Stimulated activated CD4-positive, alpha-beta T cell treated with anti-CD3 and anti-CD28 coated beads, Interleukin-12 subunit alpha, Interleukin-12 subunit beta, amount 100 ng/mL, for 48 hours (primary cell): Measurements from ENCODE around the gene KLHL3.
"Not testable (repeated sequence)": the region's sequence is repeated elsewhere in the genome, so short reads cannot be mapped to it uniquely, and the experiment has no call there.

ENCODE experiments used
- DNase-seq, 3 donors: peaks; one replicate each; pipeline ENCODE4 v3.0.0-alpha.2; 2020; ENCODE audit warnings: low read depth in 2 of 3, low spot score in 1 of 3

Gene KLHL3

DNA sequence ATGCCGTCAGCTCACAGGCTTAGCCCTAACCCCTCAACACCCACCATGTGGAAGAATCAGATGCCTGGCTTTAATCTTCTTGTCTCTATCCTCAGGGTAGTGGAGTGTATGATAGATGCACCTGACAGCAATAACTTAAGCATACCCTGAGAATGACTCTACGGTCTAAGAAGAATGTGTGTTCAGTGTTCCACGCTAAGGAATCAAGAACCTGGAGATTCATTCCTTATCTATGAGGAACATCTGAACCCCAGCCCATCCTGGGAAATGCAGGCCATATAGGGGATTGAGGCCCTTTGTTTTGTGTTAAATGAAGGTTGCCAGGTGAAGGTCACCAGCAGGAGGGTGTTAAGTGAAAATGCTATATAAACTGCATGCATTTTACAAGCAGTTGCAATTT lies 63.0 kb downstream of the KLHL3 start:
- DNase-seq = no peak

DNA sequence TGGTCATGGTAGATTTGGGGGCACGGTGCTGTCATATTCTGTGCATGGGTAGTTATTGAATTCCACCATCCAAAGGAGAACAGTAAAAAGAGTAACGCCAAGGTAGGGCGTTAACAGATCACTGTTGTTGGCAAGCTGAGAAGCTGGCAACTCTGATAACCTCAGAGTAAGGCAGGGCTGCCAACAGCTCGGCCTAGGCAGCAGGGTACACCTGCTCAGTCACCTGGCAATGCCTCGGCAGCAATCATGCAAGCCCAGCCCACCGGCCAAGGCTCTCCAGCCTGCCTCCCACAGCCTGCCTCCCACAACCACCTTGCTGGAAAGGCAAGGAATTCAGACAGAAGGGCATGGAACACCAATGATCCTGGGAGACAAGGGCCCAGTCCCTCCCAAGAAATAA lies 63.9 kb downstream of the KLHL3 start:
- DNase-seq = no peak

DNA sequence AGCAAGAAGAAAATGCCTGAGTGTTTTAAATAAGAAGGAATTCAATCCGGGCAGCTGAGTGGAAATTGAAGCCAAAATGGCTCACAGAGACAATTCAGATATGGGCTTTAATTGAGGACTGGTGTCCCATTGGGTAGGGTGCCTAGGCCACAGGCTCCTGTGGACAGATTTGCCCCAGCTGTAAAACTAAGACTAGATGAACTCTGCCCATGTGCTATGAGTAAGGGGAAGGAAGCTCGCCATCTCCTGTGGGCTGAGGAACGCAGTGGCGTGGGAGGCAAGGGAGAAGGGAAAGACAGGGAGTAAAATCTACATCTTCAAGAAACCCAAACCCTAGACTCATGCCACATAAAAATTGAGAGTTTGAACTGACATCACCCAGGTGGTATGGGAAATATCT lies 66.1 kb downstream of the KLHL3 start:
- no peak for DNase-seq

DNA sequence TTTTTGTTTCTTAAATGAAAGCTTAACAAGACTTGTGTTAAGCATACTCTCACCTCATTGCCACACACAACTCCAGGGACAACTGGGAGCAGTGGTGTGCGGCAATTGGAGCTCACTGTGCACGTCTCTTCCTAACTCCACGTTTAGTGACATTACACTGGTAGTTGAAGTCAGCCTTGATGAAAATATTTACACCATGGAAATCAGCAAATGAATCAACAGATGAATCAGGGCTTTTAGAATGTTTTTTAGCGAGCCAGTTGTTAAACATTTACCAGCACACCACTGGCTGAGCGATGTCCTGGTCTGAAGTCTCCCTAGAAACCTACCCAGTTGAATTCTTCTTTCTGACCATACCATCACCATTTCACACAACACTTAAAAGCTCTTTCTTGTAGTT lies 67.3 kb downstream of the KLHL3 start:
- no peak for DNase-seq

DNA sequence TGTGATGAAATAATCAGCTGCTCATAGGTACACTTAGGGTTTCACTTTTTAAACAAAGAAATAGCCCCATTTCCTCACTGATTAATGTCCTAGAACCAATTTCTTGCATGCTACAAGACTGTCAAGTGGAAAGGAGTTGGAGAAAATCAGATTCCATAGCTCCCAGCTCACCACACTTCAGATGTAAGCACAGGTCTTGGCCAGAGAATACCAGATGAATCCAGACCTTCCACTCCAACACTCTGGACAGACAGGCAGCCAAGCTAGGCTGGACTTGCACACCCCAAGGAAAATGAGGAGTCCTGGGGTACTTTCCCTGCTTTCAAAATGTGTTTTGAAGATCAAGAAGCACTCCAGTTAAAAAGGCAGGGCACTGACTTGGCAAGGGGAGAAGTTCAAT lies 68.5 kb downstream of the KLHL3 start:
- no peak for DNase-seq

DNA sequence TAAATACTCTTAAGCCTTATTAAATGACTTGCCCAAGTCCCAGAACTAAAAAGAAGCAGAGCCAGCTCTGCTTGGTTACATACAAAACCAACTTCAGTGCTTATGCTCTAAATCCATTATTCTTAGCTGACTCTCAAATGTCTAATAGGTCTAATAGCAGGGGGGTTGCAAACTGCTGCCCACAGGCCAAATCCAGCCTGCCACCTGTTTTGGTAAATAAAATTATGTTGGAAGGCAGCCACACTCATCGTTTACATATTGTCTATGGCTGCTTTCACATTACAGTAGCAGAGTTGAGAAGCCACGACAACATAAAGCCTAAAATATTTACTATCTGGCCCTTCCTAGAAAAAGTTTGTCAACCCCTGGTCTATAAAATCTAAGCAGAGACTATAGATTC lies 69.0 kb downstream of the KLHL3 start:
- DNase-seq = no peak

DNA sequence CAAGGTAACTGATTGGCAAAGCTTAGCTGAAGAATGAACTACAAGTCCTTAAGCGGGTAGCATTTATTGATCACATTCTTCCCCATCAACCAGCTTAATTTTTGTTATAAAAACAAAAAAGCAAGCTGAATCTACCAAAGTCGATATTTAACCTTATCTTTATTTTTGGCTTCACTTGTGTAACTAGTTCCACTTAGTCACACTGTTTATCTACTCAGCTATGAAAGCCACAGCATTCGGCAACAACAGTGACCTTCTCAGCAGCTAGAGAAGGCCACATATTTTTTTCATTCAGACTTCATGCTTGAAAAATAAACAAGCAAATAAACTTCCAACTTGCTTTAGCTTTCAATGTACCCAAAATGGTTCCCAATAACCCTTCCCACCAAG lies 69.4 kb downstream of the KLHL3 start:
- no peak for DNase-seq

DNA sequence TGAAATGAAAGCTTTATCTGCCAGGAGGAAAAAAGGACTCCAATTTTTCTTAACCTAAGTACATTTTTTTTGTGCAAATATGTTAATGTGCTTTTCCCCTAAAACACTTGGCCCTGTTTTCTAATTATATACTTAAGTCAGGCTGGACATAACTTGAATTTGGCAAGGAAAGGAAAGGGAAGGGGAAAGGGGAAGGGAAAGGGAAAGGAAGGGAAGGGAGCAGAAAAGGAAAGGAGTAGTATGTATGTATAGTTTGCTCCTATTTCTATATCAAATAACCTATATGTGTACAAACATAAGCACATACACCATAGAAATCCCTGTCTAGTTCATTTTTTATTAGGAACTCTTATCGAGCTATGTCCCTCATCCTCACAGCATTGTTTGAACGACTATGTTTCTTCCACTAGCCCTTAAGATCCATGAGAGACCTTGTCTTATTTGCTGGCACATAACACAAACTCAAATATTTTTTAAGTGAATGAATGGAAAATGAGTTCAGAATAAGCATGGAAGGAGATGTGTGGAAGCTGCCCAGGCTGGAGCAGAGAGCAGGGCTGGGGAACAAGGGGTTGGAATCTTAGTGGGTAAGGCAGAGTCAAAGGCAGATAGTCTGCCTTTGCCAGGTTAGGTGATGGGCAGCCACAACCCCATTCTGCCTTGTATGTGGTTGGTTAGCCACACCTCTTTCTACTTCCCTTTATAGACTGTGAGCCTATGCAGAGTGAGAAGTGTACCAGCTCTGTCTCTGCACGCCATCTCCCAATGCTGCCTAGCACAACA lies 70.0 kb downstream of the KLHL3 start:
- DNase-seq = peak in 2 of 3 donors; percentile 5 to 13

DNA sequence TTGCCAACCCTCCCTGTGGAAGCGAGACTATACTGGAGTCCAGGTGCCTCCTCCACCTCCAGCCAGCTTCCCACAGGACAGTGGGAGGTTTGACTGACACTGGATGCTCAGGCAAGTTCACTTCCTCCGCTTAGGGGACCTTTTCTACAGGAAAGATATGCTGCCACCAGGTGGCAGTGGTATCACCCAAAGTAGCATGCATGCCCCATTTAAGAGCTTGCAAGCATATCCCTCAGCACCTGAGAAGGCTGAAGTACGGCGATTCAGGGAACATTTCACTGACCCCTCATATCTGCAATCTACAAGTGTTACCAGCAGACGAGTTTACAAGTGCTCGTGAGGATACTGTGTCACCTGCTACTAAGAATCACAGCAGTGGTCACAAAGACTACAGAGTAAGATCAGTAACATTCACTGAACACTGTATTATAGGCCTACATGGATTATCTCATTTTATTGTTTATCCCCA lies 75.5 kb downstream of the KLHL3 start:
- DNase-seq = peak; percentile 53 to 58 (median 55)

DNA sequence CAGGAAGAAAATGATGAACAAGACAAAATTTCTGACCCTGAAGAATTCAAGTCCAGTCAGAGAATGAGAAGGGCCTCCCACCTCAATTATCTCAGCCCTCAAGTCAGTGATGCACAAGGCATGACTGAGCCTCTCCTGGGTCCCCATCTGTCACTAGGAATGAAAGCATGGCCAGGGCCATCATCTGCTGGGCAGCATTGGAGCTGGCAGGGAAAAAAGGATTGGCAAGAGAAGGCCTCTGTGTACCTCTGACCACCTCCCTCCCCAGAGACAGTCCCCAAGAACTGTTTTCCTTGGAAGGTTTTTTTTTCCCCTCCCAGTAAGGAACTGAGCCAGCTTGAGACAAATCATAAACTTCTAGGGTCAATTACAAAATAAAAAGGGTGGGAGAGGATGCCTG lies 76.7 kb downstream of the KLHL3 start:
- no peak for DNase-seq

DNA sequence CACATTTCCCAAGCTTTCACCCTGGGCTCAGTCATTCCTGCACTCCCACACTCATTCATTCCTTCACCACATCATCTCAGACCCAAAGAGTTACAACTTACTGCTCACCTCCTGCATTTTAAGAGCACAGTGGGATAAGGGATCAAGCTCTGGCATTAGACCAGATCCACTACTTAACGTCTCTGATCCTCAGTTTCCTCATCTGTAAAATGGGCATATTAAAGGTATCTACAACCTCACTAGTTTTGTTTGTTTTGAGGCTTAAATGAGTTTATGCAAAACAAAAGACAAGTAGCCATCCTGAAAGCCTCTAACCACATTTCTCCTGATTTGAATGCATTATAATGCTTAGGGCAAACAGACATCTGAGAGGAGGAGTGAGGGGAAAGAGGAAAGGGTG lies 77.6 kb downstream of the KLHL3 start:
- DNase-seq = no peak

DNA sequence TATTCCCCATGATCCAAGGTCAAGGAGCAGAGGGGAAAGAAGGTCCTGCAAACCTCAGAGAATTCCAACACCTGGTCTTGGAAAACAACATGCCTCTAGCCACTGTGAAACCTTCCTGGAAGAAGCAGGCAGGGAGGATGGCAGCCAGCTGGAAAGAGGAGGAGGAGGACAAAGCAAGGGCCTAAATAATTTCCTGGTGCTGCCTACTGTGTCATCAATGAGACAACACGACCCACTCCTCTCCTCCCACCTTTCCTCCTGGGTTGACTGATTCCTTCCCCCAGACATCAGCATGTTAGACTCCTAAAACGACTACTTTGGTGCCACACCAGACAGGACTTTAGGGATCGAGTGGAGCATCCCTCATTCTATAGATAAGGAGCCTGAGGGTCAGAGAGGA lies 78.8 kb downstream of the KLHL3 start:
- DNase-seq = no peak

DNA sequence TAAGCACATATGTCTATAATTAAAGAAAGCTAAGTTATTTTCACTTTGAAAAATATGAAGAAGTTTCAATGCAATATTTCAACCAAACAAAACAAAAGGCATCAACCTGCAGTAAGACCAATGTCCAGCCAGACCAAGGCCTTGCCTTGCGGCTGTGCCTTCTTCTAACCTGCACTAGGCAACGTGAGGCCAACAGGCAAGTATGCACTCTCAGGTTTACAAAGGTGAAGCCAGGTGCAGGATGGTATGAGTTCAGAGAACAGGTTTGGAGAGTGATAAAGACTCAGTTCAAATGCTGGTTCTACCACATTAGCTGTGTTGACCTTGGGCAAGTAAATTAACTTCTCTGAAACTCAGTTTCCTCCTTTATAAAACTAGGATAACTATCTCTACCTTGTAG lies 79.3 kb downstream of the KLHL3 start:
- no peak for DNase-seq

DNA sequence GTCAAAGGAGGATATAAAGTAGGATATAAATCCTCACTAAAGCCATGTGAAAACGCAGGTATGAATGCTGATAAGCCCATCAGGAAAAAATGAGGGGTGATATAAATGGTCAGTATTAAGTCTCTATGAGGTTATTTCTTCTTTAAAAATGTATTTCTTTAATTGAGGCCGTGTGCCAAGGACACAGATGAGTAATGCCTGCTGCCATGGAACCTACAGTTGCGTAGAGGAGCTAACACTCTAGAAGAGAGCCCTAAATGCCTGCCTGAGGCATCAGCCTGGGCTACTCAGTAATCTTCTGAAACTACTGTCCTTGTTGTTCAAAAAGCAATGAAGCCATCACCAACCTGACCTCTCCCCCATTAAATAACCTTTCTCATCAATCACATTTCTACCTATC lies 84.9 kb downstream of the KLHL3 start:
- no peak for DNase-seq

DNA sequence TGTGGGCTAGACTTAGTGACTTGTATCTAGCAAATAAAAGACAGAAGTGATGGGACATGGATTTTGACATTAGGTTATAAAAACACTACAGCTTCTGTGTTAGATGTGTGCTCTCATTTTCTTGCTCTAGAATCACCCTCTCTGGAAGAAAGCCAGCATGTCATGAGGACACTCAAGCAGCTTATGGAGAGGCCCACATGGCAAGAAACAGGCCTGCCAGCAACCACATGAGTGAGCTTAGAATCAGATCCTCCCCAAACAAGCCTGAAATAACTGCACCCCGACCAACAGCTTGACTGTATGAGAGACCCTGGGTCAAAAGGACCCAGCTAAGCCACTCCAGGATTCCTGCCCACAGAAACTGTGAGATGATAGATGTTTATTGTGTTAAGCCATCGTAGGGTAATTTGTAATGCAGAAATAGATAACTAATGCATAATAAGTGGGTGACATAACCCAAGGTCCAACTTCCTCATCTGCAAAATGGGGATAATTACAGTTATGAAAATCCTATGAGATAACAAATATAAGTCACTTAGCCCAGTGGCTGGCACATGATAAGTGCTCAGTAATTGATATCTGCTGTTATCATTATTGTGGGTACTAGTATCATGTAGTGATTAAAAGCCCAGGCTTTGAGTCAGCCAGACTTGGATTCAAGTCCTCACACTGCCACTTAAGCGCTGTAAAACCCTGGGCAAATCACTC lies 86.5 kb downstream of the KLHL3 start:
- no peak for DNase-seq

DNA sequence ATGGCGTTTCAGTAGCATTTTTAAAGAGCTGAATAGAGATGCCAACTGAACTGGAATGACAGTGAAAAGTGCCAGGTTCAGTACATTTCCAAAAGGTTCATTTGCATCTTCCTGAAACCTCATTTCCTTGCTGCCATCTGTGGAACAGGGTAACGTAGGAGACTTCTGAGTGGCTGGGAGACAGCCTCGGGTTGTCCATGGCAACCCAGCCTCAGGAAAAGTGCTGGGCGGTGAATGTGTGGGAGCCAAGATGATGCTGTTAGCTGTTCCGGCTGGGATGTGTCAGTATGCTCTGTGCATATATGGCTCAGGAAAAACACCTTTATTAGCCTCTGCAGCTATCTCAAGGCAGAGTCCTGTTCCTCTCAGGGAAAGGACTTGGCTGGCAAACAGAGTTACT lies 87.5 kb downstream of the KLHL3 start:
- DNase-seq = no peak

DNA sequence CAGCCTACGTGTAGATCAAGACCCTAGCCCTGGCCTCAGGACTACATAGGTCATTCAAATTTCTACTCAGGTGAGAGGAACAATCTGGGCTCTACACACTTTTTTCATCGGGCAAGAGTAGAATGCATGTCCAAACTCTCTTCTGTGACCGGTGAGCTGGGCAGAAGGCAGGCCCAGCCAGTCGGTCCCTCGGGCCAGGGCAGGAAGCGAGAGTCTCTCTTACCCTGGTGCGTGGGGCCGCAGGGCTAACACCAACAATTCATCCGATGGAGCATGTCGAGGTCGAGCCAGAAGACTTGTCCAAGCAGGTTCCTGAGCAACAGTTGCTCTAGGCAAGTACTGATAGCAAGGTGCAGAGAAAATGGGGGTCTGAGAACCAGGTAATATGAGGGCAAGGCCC lies 88.5 kb downstream of the KLHL3 start:
- no peak for DNase-seq

DNA sequence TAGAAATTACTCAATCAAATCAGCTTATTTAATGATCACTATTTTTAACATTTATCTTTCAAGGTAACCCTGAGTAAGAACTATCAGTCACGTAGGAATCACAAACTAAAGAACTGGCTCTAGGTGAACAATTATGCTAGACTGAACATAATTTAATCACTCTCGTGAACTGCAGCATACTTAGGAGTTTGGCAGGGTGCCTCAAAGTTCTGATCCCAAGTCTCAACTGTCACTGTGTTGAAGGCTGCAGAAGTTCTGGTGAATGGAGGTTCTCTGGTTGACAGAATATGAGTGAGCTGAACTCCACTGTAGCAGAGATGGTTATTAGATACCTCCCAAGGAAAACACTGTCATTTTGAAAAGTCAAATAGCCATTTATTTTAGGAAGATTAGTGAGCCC lies 89.1 kb downstream of the KLHL3 start:
- DNase-seq = no peak

DNA sequence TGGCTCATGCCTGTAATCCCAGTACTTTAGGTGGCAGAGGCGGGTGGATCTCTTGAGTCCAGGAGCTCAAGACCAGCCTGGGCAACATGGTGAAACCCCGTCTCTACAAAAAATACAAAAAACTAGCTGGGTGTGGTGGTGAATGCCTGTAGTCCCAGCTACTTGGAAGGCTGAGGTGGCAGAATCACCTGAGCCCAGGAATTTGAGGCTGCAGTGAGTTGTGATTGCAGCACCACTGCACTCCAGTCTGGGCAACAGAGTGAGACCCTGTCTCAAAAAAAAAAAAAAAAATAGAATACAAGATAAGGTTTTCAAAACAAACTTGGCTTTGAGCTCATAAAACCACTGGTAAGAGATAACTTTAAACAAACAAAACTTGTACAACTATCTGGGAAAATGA lies 92.8 kb downstream of the KLHL3 start:
- not testable (repeated sequence) for DNase-seq

DNA sequence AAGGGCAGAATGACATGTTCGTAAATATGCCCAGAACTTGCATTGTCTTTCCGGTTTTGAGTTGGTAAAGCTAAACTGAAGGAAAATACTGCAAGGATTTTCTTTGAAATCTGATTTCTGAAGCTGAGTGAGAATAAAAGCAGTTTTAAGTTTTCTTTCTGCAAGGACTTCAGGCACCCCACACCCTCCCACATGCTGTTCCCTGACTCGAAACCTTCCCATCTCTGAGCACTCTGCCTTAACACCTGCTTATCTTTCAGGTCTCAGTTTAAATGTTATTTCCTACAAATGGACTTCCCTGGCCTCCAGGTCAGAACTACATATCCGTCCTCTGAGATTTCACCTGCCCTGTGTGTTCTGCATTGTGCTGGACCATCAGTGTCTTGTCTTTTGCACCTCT lies 93.8 kb downstream of the KLHL3 start:
- no peak for DNase-seq

DNA sequence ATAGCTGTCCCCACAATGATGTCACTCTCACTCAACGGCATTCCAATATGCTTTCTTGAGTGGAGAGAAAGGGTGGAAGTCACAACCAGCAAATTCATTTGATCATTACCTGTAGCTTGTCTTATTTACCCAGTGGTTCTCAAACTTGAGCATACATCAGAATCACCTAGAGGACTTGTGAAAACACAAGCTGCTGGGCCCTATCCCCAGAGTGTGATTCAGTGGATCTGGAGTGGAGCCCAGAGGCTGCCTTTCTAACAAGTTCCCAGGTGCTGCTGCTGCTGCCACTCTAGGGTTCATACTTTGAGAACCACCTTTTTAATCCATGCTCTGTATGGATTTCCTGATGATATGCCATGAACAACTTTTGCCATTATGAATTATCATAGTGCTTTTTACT lies 94.7 kb downstream of the KLHL3 start:
- no peak for DNase-seq

DNA sequence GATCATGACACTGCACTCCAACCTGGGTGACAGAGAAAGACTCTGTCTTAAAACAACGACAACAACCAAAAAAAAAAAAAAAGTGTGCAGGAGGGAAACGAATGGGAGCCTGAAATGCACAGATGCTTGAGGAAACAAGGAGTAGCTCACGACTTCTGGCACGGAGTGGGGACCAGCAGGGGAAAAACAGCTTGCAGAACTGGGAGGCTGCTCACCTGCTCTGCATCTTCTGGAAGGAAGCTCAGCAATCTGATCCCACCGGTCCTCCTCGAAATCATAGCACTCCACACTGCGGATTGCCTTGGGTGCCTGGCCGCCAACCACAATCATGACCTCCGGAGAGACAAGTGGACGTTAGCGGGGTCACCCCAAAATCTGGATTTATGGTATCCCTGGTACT lies 96.2 kb downstream of the KLHL3 start:
- no peak for DNase-seq

DNA sequence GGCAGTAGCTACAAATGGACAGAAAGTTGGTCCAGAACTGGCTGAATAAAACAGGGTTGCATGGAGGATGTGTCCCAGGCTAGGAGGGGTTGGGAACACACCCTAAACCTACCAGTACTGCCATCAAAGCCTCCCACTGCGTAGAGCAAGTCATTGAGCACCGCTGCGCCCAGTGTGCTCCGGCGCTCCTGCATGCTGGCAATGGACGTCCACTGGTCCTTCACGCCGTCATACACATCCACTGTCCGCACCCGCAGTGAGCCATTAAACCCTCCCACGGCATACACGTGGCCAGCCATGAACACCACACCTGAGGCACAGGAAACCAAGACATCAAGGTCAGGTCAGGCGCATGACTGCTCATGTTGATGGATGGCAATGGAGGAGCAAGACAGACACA lies 97.0 kb downstream of the KLHL3 start:
- DNase-seq = no peak
